IgD-negative memory B cell (primary cell): Measurements from ENCODE around the gene SPATS2. TPM values are rescaled to one million over a fixed set of nuclear protein-coding genes. Genes with fewer than 3 reads are reported as not detected.
A peak's percentile ranks its signal among the peaks of the same experiment; 100 is the strongest.

Experiments used
- H3K27ac Mint-ChIP-seq, 3 donors: one replicate each; pipeline ENCODE4 v1.8.0; 2020 to 2022; ENCODE audit warnings: mild to moderate bottlenecking in 3 of 3, mixed read lengths in 3 of 3, moderate library complexity in 1 of 3
- H3K27me3 Mint-ChIP-seq: one replicate; pipeline ENCODE4 v1.8.0; 2021; ENCODE audit warnings: mixed read lengths
- H3K36me3 Mint-ChIP-seq: one replicate; pipeline ENCODE4 v1.8.0; 2020; ENCODE audit warnings: mild to moderate bottlenecking, mixed read lengths
- H3K4me1 Mint-ChIP-seq, 3 donors: one replicate each; pipeline ENCODE4 v1.8.0; 2020 to 2022; ENCODE audit warnings: mixed read lengths in 3 of 3, mild to moderate bottlenecking in 1 of 3
- H3K4me3 Mint-ChIP-seq, 4 donors: one replicate each; pipeline ENCODE4 v1.8.0; 2020 to 2022; ENCODE audit warnings: mild to moderate bottlenecking in 4 of 4, mixed read lengths in 4 of 4, moderate library complexity in 3 of 4
- H3K9me3 Mint-ChIP-seq, 3 donors: one replicate each; pipeline ENCODE4 v1.8.0; 2020 to 2021; ENCODE audit warnings: mixed read lengths in 3 of 3, mild to moderate bottlenecking in 1 of 3
- polyA plus RNA-seq: library from polyadenylated mRNA; unstranded; fragments of 300-500 nt; fragmentation: Illumina TruSeq; gene quantifications from one replicate; pipeline ENCODE4 v1.2.3, GENCODE V29; 2021

The SPATS2 gene
- polyA plus RNA-seq, 1 donor from 2014 or later: 19.3 TPM

GRCh38 chr12:49553512-49554088 lies 186.3 kb downstream of the SPATS2 start:
- no peak overlapping the region for H3K4me3 Mint-ChIP-seq
- H3K9me3 Mint-ChIP-seq: peaks cover 0 to 1% (median 0%) of the 10 kb centered on the region in 3 donors
- H3K27ac Mint-ChIP-seq: peak overlapping the region in 1 of 3 donors; percentile 60

GRCh38 chr12:49554266-49554665 lies 187.0 kb downstream of the SPATS2 start:
- Mint-ChIP-seq H3K9me3 (peaks cover 0 to 1% (median 0%) of the 10 kb centered on the region in 3 donors), H3K27ac (no peak overlapping the region), H3K36me3 (peaks cover 4% of the 10 kb centered on the region), H3K27me3 (peaks cover 9% of the 10 kb centered on the region), H3K4me3 (no peak overlapping the region), H3K4me1 (peaks cover 0 to 5% (median 2%) of the 10 kb centered on the region in 3 donors)

More at GRCh38 chr12:49553512-49554088, 186.3 kb downstream of the SPATS2 start:
- Mint-ChIP-seq H3K27me3 (peaks cover 12% of the 10 kb centered on the region), H3K36me3 (no peaks in the 10 kb centered on the region), H3K4me1 (peaks cover under 1 to 5% (median 2%) of the 10 kb centered on the region in 3 donors)

DNA sequence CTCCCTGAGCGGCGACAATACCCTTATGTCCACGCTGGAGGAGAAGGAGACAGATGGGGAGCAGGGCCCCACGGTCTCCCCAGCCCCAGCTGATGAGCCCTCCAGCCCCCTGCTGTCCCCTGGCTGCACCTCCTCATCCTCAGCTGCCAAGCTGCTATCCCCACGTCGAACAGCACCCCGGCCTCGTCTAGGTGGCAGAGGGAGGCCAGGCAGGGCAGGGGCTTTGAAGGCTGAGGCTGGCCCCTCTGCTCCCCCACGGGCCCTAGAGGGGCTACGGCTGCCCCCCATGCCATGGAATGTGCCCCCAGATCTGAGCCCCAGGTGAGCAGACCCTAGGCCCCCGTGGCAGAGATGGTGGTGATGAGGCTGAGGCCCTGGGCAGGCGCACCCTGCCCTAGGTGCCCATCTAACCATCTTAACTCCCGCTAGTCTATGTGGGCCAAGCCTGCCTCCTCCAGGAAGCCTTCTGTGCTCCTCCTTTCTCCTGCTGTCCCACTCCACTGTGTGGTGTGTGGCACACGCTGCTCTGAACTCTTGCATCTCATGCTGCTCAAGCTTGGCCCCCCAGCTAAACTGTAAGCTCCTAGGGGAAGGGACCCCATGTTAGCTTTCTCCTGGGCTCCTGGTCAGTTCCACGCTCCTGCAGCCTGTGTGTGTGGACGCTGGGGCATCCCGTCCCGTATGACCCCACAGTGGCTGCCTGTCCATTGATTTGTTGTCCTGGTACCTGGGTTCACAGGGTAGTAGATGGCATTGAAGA lies 188.5 kb downstream of the SPATS2 start:
- H3K36me3 Mint-ChIP-seq: peaks cover 5% of the 10 kb centered on the region
- peaks cover 0 to 5% (median 2%) of the 10 kb centered on the region in 3 donors for H3K4me1 Mint-ChIP-seq
- H3K27me3 Mint-ChIP-seq: peaks cover 3% of the 10 kb centered on the region
- H3K27ac Mint-ChIP-seq: peak overlapping the region in 1 of 3 donors; percentile 85
- H3K4me3 Mint-ChIP-seq: no peak overlapping the region
- no peaks in the 10 kb centered on the region for H3K9me3 Mint-ChIP-seq

DNA sequence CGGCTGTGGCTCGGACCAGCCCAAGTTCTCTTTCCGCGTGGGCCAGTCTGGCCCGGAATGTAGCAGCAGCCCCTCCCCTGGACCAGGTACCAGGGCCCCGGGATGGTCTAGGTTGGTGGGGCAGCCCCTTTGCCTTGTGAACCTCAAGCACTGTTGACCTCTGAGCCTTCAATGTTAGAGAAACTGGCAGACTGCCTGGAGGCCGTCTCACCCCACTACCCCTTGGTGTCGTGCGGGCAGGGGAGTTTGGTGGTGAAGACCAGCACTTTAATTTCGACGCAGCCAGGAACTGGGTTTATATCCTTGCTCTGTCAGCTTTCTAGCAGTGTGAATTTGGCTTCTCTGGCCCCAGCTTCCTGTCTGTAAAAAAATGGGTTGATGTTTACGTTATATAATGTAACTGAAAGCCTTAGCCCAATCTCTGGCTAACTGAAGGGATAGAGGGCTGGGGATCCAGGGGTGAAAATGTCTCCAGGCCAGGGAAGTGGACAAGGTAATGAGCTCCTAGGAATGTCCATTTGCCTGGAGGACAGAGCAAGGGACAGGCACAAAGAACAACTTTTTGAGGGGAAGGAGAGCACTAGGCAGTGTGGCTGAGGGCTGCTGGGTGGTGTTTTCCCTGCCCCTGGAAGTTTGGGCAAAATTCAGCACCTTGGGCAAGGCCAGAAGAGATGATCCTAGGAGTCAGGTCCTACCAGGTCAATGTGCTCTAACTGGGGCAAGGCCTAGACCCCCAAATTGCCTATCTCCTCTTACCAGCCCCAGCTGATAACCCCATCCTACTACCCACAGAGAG lies 189.3 kb downstream of the SPATS2 start:
- peaks cover 0 to 5% (median 2%) of the 10 kb centered on the region in 3 donors for H3K4me1 Mint-ChIP-seq
- H3K27ac Mint-ChIP-seq: peak overlapping the region in 2 of 3 donors; percentile 7 to 85
- H3K9me3 Mint-ChIP-seq: no peaks in the 10 kb centered on the region
- peaks cover under 1% of the 10 kb centered on the region for H3K27me3 Mint-ChIP-seq
- H3K4me3 Mint-ChIP-seq: no peak overlapping the region
- H3K36me3 Mint-ChIP-seq: peaks cover 5% of the 10 kb centered on the region

DNA sequence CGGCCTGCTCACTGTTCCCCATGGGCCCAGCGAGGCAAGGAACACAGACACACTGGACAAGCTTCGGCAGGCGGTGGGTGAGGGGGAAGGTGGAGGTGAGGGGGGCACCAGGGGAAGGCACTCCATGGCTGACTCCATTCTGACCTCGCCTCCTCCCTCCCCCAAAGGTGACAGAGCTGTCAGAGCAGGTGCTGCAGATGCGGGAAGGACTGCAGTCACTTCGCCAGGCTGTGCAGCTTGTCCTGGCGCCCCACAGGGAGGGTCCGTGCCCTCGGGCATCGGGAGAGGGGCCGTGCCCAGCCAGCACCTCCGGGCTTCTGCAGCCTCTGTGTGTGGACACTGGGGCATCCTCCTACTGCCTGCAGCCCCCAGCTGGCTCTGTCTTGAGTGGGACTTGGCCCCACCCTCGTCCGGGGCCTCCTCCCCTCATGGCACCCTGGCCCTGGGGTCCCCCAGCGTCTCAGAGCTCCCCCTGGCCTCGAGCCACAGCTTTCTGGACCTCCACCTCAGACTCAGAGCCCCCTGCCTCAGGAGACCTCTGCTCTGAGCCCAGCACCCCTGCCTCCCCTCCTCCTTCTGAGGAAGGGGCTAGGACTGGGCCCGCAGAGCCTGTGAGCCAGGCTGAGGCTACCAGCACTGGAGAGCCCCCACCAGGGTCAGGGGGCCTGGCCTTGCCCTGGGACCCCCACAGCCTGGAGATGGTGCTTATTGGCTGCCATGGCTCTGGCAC lies 190.1 kb downstream of the SPATS2 start:
- peak overlapping the region in 1 of 3 donors; percentile 7 for H3K27ac Mint-ChIP-seq
- no peaks in the 10 kb centered on the region for H3K27me3 Mint-ChIP-seq
- H3K9me3 Mint-ChIP-seq: no peaks in the 10 kb centered on the region
- no peak overlapping the region for H3K4me3 Mint-ChIP-seq
- peaks cover 0 to 5% (median 2%) of the 10 kb centered on the region in 3 donors for H3K4me1 Mint-ChIP-seq
- peaks cover 5% of the 10 kb centered on the region for H3K36me3 Mint-ChIP-seq

- no peak overlapping the region for H3K27ac Mint-ChIP-seq
These were observed 190.6 kb downstream of the SPATS2 start for GRCh38 chr12:49557917-49558215.

GRCh38 chr12:49558526-49558925 lies 191.3 kb downstream of the SPATS2 start:
- Mint-ChIP-seq H3K36me3 (peaks cover 5% of the 10 kb centered on the region), H3K4me1 (peaks cover 0 to 2% (median 2%) of the 10 kb centered on the region in 3 donors), H3K27ac (no peak overlapping the region), H3K9me3 (no peaks in the 10 kb centered on the region), H3K4me3 (no peak overlapping the region), H3K27me3 (no peaks in the 10 kb centered on the region)

More at GRCh38 chr12:49557917-49558215, 190.6 kb downstream of the SPATS2 start:
- Mint-ChIP-seq H3K9me3 (no peaks in the 10 kb centered on the region), H3K36me3 (peaks cover 5% of the 10 kb centered on the region), H3K4me1 (peaks cover 0 to 5% (median 2%) of the 10 kb centered on the region in 3 donors), H3K27me3 (no peaks in the 10 kb centered on the region), H3K4me3 (no peak overlapping the region)

GRCh38 chr12:49559011-49559675 lies 191.9 kb downstream of the SPATS2 start:
- Mint-ChIP-seq H3K4me3 (no peak overlapping the region), H3K27me3 (no peaks in the 10 kb centered on the region), H3K27ac (no peak overlapping the region), H3K9me3 (no peaks in the 10 kb centered on the region), H3K36me3 (peaks cover 5% of the 10 kb centered on the region), H3K4me1 (no peaks in the 10 kb centered on the region)

GRCh38 chr12:49560695-49561094 lies 193.4 kb downstream of the SPATS2 start:
- H3K27ac Mint-ChIP-seq: no peak overlapping the region
- H3K27me3 Mint-ChIP-seq: no peaks in the 10 kb centered on the region
- H3K4me1 Mint-ChIP-seq: no peaks in the 10 kb centered on the region
- no peaks in the 10 kb centered on the region for H3K9me3 Mint-ChIP-seq
- H3K4me3 Mint-ChIP-seq: no peak overlapping the region
- peaks cover 5% of the 10 kb centered on the region for H3K36me3 Mint-ChIP-seq

DNA sequence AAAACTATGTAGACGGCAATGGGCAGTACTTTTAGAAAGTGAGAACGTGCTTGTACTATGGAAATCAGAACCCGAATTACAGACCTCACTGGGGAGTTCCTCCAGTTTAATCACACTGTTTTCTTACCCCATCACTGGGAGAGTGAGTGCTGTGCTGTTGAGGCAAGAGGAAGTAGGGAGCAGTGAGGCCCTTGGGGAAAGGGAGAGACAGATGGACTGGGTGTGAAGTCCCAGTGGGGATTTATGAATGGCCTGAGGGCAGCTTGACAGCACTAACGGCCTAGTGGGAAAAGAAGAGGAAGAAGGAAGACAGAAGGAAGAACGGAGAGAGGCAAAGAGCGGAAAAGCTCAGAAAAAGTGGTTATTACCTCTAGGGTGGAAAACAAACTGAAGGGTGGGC lies 195.0 kb downstream of the SPATS2 start:
- no peaks in the 10 kb centered on the region for H3K27me3 Mint-ChIP-seq

GRCh38 chr12:49562831-49563230 lies 195.6 kb downstream of the SPATS2 start:
- Mint-ChIP-seq H3K27ac (no peak overlapping the region), H3K27me3 (no peaks in the 10 kb centered on the region), H3K4me1 (peaks cover 7 to 9% (median 9%) of the 10 kb centered on the region in 3 donors), H3K36me3 (peaks cover 5% of the 10 kb centered on the region), H3K9me3 (no peaks in the 10 kb centered on the region), H3K4me3 (peak overlapping the region in 1 of 4 donors; percentile 51)

More for the DNA sequence above, 195.0 kb downstream of the SPATS2 start:
- Mint-ChIP-seq H3K36me3 (peaks cover 5% of the 10 kb centered on the region), H3K4me1 (peaks cover 3 to 6% (median 6%) of the 10 kb centered on the region in 3 donors), H3K27ac (peak overlapping the region in 1 of 3 donors; percentile 56), H3K9me3 (no peaks in the 10 kb centered on the region), H3K4me3 (peak overlapping the region in 1 of 4 donors; percentile 51)

- Mint-ChIP-seq H3K4me3 (peak overlapping the region in 1 of 4 donors; percentile 71), H3K36me3 (peaks cover 2% of the 10 kb centered on the region), H3K27ac (peak overlapping the region in 1 of 3 donors; percentile 46), H3K9me3 (no peaks in the 10 kb centered on the region), H3K4me1 (peaks cover 17 to 19% (median 19%) of the 10 kb centered on the region in 3 donors), H3K27me3 (no peaks in the 10 kb centered on the region)
These were observed 196.9 kb downstream of the SPATS2 start for GRCh38 chr12:49563951-49564685.

GRCh38 chr12:49564686-49565405 lies 197.6 kb downstream of the SPATS2 start:
- Mint-ChIP-seq H3K36me3 (no peaks in the 10 kb centered on the region), H3K27me3 (no peaks in the 10 kb centered on the region), H3K27ac (no peak overlapping the region), H3K4me3 (peak overlapping the region in 1 of 4 donors; percentile 17), H3K9me3 (no peaks in the 10 kb centered on the region), H3K4me1 (peaks cover 17 to 19% (median 19%) of the 10 kb centered on the region in 3 donors)
